GM12874 (cell line): Measurements from ENCODE around the gene TSC2.

Experiments
- CTCF ChIP-seq: IDR thresholded peaks from 2 replicates; pipeline ENCODE4 v1.5.1; 2011; ENCODE audit warnings: low read depth, mild to moderate bottlenecking, control low read depth, low read length, moderate library complexity; ENCODE audit not compliant: insufficient read depth

TSC2 gene

DNA sequence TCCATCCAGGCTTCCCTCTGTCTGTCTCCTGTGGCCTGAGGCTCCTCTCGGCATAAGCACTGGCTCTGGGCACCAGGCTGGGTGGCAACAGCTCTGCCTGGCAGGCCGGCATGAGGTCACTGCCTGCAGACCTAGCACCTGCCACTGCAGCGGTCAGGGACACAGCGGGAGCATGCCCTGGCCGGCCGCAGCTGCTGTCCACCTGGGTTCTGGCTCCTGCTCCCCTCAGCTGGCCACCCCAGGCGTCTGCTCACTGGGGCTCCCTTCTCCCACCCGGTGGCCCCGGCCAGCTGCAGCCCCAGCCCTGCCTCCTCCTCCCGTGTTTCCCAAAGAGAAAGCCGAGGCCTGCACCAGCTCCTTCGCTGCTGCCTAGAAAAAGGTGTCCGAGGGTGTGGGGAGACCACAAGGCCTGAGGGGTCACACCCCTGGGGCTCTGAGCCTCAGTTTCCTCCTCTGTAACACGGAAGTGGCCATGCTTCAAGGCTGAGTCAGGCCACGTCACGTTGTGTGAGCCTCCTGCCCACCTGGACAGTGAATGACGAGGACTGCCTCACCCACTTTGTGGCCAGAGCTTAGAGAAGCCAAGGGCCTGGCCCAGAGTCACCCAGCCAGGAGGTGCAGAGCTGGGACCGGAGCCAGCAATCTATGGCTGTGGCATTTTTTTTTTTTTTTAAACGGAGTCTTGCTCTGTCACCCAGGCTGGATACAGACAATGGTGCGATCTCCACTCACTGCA is 6.8 kb upstream of the TSC2 start:
- TF ChIP-seq CTCF = no peak

DNA sequence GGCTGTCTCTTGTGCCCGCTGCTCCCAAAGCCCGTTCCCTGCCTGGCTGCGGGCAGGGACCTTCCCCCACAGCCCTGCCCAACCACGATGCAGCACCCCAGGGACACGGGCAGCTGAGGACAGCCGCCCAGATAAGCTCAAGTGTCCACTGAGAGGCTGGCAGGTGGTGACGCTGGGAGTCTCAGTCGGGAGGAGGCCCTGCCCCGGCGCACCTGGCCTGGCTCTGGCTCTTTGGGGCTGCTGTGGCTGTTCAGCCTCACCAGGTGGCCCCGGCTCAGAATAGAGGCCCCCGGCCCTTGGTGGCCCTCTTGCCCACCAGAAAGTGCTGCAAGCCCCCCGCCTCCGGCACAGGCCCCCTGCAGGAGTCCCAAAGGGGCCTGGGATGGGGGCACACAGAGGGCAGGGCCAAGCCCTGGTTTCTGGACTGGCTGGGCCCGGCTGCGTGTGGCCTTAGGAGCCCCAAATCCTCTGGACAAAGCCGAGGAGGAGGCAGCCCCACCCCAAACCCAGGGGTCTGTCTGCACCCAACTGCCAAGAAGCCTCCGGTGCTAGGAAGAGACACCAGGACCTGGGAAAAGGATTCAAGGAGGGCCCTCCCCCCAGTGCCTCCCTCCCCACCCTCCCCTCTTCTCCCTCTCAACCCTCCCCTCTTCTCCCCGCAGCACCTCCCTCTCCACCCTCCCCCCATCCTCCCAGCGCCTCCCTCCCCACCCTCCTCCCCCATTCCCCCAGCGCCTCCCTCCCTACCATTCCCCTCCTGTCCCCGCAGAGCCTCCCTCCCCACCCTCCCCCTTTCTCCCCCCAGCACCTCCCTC is 5.4 kb upstream of the TSC2 start:
- TF ChIP-seq CTCF = no peak

- no peak for TF ChIP-seq CTCF
These were observed 4.7 kb upstream of the TSC2 start for GRCh38 chr16:2042986-2043666.

GRCh38 chr16:2043667-2044451 is 3.9 kb upstream of the TSC2 start:
- TF ChIP-seq CTCF = no peak

DNA sequence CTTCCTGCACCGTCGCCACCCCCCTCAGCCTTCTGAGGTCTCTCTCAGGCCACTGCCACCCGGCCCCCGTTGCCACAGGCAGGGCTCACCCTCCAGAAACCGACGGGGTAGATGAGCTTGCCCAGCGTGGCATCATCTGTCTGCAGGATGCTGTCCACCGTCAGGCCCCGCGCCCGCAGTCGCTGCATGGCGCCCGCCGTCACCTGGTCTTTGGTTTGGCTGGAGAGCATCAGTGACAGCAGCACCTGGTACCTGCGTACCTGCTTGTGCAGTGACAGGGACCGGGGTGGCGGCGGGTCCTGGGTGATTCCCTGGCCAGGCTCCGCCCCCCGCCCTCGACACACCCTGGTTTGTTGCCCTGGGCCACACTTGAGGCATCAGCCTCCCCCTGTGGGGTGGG is 3.2 kb upstream of the TSC2 start:
- TF ChIP-seq CTCF = no peak

- TF ChIP-seq CTCF = no peak
These were observed 1.6 kb upstream of the TSC2 start for GRCh38 chr16:2045965-2046892.
